HUDEP-2 (cell line): ENCODE measurements around the gene ADK.

ENCODE experiments used
- DNase-seq, 76 experiments: peaks; one replicate each; lab custom pipeline; 2025; ENCODE audit not compliant: unreplicated experiment in 76 of 76; lab: John Stamatoyannopoulos, UW

Gene ADK

DNA sequence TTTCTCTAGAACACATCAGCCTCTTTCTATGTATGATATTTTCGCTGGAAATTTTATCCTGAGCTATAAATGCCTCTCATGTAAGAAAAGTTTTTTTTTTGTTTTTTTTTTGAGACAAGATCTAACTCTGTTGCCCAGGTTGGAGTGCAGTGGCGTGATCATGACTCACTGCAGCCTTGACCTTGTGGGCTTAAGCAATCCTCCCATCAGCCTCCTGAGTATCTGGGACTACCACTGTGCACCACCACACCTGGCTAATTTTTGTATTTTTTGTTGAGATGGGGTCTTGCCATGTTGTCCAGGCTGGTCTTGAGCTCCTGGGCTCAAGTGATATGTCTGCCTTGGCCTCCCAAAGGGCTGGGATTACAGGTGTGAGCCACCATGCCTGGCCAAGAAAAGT, 80.4 kb downstream of the ADK start:
- peak in 1 of 76 experiments; percentile 7 for DNase-seq

DNA sequence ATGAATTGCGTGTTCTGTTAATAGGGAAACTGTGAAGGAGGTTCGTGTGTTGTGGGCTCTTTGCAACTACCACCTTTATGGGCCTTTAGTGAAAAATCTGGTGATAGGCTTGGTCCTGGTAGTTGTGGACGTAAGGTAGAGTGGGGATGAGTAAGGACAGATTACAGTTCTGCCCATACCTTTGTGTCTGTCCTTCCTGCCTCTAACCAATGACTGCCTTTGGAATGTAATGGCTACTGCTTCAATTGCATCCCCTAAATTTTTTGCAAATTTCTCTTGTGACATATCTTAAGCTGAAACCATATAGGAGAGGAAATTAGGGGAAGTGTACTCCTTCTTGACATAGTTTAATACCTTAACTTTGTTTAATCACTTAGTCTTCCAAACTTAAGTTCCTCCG, 82.3 kb downstream of the ADK start:
- no peak for DNase-seq

DNA sequence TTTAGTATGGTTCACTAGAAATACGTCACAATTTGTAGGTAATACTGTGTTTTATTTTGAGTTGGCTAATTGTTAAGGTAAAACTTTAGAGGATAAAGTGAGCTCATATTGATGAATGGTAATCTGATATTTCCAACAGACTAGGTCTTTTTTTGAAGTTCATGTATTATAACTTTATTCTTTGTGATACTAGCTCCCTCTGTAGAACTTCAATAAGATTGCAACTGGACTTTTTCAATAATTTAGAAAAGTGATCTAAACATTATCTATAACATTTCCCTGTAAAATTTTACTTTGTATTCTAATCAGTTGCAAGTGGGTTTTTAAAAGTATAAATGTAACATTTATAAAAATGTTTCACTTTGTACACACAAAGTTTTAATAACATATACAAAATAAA, 83.5 kb downstream of the ADK start:
- no peak for DNase-seq

DNA sequence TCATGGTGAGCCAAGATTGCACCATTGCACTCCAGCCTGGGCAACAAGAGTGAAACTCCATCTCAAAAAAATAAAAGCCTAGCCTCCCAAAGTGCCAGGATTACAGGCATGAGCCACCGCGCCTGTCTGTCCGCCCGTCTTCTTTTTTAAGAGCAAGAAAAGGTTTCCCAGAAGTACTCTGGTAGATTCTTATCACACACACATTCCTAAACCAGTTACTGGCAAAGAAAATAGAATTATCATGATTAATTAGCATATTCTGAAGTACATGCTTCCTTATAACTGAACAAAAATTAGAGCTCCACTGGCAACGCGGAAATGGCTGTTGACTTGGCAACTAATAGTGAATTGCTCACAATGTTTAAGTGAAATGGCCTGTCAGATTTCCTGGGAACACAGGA, 87.0 kb downstream of the ADK start:
- no peak for DNase-seq

DNA sequence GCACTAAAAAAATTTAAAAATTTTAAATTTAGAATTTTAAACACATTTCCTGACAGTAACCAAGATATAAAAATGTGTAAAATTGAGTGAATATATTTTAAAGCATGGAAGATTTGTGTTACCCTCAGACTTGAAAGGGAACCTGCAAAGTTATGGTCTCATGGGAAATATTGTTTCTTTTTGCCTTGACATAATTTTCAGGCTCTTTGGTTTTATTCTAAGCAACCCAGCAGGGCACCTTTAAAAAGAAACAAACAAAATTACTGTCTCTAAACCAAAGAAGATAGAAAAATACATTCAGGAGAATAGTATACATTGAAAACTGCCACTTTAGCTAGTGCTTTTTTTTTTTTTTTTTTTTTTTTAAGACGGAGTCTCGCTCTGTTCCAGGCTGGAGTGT, 87.5 kb downstream of the ADK start:
- no peak for DNase-seq

DNA sequence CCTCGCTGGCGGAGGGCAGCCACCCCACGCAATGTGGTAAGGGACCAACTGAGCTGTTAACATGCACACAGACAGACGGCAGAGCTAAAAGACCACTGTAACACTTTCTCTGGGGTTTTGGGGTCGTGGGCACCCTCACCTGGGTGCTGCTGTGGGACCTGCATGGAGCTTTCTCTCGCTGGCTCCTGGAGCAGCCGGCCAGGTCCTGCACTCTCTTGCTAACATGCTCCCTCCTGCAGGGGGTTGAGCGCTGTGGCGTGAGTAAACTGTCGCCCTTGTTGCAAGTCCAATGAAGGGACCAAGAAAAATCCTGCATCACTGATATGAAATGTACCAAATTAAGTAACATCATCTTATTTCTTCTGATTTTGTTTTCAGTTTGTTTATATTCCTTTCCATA, 92.0 kb downstream of the ADK start:
- no peak for DNase-seq

DNA sequence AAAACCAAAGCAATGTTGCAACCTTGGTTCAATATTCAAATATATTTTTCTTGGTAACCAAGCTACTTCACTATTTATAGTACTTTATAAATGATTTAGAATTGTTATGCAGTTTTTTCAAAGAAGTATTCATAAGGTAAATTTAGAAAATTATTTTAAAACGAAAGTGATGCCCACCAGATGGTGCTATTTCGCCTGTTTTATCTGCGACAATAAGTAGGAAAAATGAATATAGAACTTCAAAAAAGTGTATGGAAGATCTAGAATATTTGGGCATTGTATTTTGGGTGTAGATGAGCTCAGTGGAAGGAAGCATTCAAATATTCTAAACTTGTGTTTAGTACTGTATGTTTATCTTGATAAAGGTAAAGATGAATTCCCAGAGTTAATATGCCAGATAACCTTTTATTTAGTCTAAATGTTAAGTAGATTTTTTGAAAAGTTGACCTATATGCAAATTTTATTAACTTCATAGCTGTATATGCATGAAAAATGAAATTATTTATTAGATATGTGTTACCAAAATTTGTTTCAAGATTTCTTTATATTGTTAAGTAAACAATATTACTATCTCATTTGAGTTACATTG, 93.2 kb downstream of the ADK start:
- peak in 6 of 76 experiments; percentile 3 to 29 (median 14) for DNase-seq

DNA sequence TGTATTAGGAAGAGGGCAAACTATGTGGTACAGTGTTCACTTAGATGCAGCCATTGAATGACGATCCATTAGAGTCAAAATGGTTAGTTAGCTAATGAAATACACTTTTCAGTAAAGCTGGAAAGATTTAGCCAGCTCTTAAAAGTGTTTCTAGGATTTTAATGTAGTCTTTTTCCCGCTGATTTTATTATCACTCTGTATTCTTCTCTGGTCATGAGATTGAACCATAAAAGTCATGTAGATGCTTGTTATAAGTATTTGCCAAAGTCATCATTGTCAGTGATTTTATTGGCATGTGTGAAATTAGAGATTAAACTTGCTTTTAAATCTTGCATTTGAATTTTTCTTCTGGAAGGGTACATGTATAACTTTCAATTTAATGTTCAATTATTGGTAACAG, 93.8 kb downstream of the ADK start:
- no peak for DNase-seq

DNA sequence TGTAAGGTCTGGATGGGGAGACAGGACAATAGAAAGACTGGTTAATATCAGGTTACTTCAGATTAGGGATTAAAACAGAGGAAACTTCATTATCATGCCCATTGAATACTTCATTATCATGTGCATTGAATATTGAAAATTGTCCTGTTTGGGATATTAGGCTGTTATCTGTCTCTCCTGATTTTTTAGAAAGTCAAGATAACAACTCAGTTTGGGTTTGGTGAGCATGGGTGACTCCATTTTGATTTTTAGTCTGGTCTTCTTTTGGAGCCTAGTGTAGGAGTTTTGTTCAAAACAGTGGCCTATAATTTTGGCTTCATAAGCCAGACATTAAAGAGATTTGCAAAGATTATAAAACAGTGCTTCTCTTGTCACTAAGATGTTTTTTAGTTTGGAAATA, 95.5 kb downstream of the ADK start:
- DNase-seq = no peak

DNA sequence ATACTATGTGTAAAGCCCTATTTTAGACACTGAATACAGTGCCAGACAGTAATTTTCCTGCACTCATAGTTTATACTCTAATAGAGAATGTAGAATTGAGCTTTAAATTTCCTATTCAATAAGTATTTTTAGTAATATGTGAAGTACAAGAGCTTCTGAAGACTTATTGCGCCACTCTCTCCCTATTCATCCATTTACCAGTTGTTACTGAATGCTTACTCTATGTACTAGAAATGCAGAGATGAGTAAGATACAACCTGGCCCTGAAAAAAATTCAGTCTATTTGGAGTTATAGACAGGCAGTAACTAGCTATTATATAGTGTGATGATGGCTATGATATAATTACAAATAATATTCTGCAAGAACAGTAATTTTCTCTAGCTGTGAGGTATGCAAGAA, 98.8 kb downstream of the ADK start:
- DNase-seq = no peak

DNA sequence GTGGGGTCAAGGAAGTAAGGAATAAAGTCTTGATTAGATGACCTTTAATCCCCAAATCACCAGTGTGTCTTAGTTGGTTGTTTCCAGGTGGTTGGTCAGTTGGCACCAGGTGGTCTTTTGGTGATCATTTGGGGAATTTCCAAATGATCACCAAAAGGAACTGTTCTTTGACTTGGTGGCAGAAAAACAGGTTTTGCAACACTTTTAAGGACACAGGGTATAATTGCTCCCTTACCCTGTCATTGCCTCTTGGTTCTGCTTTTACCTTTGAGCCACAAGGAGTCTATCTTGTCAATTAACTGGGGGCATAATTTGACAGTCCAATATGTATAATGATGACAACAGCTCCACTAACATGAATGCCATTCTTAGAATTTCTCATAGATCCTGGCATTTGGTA, 104.2 kb downstream of the ADK start:
- no peak for DNase-seq

DNA sequence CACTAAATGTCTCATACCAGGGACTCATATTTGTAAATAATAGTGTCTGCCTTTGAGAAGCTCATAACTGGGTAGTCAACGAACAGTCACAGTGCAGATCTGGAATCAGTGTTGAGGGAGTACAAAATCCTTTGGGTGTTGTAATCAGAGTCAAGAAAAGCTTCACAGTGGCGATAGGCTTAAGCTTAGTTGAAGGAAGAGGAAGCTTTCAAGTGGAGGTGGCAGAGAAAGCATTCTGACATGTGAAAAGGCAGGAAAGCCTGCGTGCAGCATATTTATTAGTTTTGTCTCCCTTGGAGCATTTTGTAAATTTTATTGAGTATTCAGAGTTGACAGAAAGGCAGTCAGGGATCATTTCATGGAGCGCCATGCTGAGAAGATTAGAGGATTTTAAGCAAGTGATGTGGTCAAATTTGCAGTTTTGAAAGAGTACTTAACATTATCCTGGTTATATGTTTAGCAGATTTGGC, 104.9 kb downstream of the ADK start:
- no peak for DNase-seq

DNA sequence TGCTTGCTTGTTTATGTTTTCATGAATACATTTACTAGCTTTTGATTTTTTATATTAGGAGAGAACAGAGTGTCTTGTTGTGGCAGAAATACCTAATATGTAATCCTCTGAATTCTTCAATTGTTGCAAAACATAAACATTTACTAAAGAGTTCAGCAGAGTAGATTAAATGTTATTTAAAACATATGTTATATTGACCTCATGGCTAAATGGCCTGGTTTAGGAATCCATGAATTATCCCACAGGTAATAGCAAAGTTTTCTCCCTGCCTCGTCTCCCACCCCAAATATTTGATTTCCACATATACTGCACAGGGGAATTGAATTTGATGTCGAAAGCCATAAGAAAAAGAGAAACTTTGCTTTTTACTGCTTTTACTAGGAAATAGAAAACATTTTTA, 111.8 kb downstream of the ADK start:
- no peak for DNase-seq

DNA sequence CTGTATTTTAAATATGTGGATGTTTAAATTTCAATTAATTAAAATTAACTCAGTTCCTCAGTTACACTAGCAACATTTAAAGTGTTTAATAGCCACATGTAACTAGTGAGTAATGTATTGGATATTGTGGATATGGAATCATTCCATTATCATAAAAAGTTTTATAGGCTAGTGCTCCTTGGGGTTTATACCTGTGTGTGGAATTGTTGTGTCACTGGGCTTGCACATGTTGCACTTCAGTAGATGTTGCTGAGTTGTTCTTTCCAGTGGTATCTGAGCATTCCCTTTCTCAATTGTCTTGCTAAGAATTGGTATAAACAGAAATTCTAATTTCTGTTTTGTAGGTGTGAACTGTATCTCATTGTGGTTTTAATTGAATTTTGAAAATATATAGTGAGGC, 113.0 kb downstream of the ADK start:
- no peak for DNase-seq

DNA sequence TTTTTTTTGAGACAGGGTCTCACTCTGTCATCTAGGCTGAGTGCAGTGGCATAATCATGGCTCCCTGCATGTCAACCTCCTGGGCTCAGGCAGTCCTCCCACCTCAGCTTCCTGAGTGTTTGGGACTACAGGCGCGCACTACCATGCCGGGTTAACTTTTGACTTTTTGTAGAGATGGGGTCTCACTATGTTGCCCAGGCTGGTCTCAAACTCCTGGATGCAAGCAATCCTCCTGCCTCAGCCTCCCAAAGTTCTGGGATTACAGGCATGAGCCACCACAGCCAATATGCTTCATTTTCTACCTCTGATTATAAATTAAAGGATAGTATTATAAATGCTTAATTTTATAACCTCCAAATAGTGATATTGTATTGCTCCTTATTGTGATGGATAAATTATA, 121.3 kb downstream of the ADK start:
- DNase-seq = no peak

DNA sequence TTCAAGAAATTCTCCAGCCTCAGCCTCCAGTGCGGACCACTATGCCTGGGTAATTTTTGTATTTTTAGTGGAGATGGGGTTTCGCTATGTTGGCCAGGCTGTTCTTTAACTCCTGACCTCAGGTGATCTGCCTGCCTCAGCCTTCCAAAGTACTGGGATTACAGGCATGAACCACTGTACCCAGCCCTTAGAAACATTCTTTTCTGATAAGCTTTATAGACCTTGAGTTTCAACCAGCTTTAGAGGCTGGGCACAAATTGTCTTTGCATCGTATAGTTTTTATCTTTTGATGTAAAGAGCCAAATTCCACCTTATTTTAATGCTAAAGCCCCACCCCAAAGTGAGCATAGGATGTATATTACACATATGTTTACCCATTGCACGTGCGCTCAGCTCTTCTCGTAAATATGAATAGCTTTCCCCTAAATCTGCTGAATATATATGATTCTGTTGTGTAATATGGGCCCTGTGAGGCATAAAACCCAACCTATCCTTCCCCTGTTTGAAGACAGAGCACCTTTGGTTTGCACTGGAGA, 124.8 kb downstream of the ADK start:
- no peak for DNase-seq

DNA sequence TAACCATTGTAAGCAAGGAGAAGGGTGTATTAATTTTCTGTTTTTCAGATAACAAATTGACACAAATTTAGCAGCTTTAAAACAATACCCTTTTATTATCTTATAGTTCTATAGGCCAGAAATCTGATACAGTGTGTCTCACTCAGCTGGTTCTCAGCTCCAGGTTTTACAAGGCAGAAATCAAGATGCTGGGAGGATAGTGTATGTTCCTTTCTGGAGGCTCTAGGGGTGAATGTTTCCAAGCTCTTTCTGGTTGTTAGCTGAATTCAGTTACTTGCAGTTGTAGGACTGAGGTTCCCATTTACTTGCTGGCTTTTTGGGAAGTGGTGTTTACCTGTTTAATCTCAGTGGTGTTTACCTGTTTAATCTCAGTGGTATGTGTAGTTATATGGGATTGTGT, 125.4 kb downstream of the ADK start:
- DNase-seq = no peak

DNA sequence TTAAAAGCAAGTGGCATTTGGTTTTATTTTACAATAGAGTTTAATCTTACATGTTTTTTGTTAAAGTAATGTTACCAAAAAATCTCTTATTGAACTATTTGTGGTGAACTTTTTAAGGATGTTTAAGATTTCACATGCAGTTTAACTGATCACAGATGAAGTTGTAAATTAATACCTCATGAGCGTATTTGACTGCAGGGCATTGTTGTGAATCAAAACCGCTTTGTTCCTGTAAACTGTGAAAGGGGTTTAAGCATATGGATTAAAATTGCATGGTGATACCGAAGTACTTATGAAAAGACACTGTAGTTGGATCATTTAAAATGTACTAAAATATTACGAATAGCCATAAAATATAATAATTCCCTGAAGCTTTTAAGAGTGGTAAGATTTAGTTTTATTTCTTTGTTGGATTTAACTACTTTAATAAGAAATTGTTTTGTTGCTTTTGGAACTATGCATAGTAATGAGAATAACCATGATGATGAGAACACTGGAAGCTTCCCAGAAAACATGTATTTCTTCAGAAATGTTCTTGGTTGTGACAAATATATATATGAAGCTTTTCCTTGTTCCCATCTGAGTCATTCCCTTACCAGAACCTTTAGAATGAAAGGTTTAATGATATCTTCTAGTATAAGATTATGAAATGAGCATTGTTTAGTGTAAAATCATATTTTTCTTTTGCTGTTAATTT, 131.3 kb downstream of the ADK start:
- DNase-seq = no peak

DNA sequence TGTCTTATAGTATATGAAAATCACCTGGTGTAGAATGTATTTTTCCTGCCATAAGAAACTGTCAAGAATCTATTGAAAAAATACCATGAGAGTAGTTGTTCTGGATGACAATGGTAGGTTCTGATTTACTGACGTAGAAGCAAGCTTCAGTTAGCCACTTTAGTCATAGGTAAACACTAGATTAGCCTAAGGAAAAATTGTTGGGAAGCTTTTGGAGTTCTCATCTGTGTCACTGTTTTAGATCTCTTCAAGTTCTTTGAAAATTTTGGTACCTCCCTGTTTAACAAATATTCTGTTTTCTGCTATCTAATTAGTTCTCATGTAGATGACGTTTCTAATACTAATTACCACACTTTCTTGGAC, 131.8 kb downstream of the ADK start:
- no peak for DNase-seq

DNA sequence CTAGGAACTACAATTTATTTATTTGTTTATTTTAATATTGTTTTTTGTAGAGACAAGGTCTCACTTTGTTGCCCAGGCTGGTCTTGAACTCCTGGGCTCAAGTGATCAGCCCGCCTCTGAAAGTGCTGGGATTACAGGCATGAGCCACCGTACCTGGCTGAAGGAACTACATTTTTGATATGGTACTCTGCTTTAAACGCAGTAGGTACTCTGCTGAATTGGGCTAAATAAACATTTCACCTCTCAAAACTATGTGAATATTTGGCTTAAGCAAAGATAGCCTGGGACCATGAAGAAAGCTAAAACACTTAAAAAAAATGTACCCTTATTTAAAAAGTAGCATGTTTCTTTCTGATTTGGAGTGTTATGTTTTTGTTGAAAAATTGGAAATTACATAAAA, 138.2 kb downstream of the ADK start:
- DNase-seq = no peak

DNA sequence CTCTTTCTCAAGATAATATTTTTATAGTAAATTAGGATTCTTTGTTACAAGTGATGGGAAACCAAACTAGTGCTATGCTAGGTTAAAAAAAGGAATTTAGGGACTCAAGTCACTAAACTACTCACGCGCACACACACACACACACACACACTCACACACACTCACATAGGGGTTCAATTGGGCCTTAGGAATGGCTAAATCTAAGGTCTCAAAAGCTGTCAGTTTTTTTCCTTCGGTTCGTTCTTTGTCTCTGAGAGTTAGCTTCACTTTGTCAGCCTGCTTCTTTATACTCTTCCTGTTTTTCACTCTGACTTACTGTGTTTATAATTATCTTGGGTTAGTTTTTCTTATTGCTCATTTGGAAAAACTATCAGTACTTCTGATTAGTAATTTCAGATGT, 138.9 kb downstream of the ADK start:
- DNase-seq = no peak

DNA sequence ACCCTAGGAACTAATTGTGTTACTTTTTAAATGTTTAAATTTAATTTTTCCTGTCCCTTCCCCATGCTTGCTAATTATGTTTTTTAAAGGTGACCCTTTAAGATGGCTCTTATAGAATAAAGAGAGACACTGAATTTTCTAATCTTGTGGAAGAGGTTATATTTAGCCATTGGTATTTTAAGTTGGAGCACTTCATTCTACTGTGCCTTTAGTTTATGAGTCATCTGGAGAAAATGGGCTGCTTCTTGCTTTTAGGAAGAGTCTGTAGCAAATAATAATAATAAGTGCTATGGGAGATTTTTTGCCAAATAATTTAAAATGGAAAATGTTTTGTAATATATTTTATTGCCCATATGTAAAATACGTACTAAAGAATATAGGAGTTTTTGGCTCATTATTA, 139.7 kb downstream of the ADK start:
- DNase-seq = no peak
